ENCODE data around the gene SIRT5.

The SIRT5 gene

GRCh38 chr6:13638626-13639025 is 64.2 kb downstream of the SIRT5 start:
- DNase-seq = no peak

- DNase-seq = no peak
Observed at GRCh38 chr6:13641315-13641714, 66.9 kb downstream of the SIRT5 start.

- no peak for DNase-seq
Observed at GRCh38 chr6:13643125-13643524, 68.7 kb downstream of the SIRT5 start.

- no peak for DNase-seq
Observed at GRCh38 chr6:13648850-13649249, 74.4 kb downstream of the SIRT5 start.

GRCh38 chr6:13649393-13649792 is 75.0 kb downstream of the SIRT5 start:
- DNase-seq = no peak

- DNase-seq = no peak
Observed at GRCh38 chr6:13653296-13653695, 78.9 kb downstream of the SIRT5 start.

- no peak for DNase-seq
Observed at GRCh38 chr6:13654496-13654895, 80.1 kb downstream of the SIRT5 start.

- DNase-seq = no peak
Observed at GRCh38 chr6:13655700-13656099, 81.3 kb downstream of the SIRT5 start.

GRCh38 chr6:13660273-13660672 is 85.9 kb downstream of the SIRT5 start:
- DNase-seq = no peak

- DNase-seq = no peak
Observed at GRCh38 chr6:13660893-13661292, 86.5 kb downstream of the SIRT5 start.

GRCh38 chr6:13661647-13662046 is 87.2 kb downstream of the SIRT5 start:
- DNase-seq = no peak

- no peak for DNase-seq
Observed at GRCh38 chr6:13662651-13663334, 88.4 kb downstream of the SIRT5 start.

GRCh38 chr6:13663986-13664385 is 89.6 kb downstream of the SIRT5 start:
- no peak for DNase-seq

Measured in NCI-H345 (cell line).